A549 (cell line): Measurements from ENCODE around the gene TAX1BP1.

Experiments used
- CTCF ChIP-seq: fragments of >200 bp; sonication (Bioruptor Twin); formaldehyde crosslinking; IDR thresholded peaks from 3 replicates; pipeline ENCODE4 v1.5.1; 2016
- POLR2A ChIP-seq: IDR thresholded peaks from 2 replicates; pipeline ENCODE4 v1.6.1; 2012; ENCODE audit warnings: mild to moderate bottlenecking, low read length
- POLR2AphosphoS2 ChIP-seq: conservative IDR thresholded peaks from 2 replicates; pipeline ENCODE4 v1.6.1; 2012; ENCODE audit warnings: low read length, improper control_type of control experiment, inconsistent platforms

GRCh38 chr7:27739301-27739908 is 557 bp upstream of the TAX1BP1 start:
- TF ChIP-seq CTCF = no peak
- TF ChIP-seq POLR2A = no peak
- TF ChIP-seq POLR2AphosphoS2 = no peak
